NCI-H2081 (cell line): ENCODE data around the gene ZDHHC17.
"Not testable (repeated sequence)": the region's sequence is repeated elsewhere in the genome, so short reads cannot be mapped to it uniquely, and the experiment has no call there.

ENCODE experiments used
- DNase-seq, 2 experiments: peaks; one replicate each; lab custom pipeline; 2025; lab: John Stamatoyannopoulos, UW

Gene ZDHHC17

DNA sequence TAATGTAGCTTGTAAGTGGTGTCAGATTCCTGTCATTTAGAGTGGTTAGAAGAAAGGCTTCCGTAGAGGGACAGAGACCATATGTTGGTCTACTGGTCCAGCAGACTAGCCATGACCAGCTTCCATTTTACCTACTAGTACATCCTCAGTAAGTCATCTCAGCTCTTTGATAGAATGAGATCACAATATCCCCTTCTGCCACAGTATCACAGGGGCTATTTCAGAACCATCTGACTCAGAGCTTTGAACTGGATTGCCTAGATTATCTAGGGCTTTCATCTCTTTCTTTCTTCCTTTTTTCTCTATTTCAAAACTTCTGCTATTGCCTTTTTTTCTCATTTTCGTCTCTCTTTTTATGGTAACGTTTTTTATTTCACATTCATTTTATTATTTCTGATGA lies 4.7 kb downstream of the ZDHHC17 start:
- DNase-seq: no peak

DNA sequence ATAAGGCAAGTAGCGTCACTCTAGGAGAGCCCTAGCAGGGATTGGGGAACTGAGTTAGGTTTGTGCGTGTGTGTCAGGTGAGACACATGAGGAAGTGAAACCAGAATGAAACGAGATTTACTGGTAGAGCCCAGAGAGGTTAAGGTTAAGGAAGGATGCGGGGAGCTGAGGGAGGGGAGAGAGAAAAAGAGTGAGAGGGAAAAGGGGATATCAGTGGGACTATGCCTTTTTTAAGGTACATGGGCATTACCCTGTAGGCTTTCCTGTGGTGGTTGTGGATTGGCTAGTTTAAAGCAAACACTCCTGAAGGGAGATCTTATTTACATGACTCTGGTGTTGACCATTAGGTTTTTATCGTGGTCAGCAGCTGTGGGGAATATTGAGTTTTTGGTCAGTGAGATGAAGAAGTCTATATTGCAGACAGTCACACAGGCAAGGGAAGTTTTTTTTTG lies 13.9 kb downstream of the ZDHHC17 start:
- DNase-seq: no peak

- DNase-seq: no peak
These were observed 14.4 kb downstream of the ZDHHC17 start for GRCh38 chr12:76778364-76778763.

DNA sequence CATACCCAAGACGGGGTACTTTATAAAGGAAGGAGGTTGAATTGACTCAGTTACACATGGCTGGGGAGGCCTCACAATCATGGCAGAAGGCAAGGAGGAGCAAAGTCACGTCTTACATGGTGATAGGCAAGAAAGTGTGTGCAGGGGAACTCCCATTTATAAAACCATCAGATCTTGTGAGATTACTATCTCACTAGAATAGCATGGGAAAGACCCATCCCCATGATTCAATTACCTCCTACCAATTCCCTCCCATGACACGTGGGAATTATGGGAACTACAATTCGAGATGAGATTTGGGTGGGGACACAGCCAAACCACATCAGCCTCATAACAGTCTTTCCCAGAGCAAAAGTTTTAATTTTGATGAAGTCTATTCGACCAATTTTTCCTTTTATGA lies 15.4 kb downstream of the ZDHHC17 start:
- not testable (repeated sequence) for DNase-seq

- no peak for DNase-seq
These were observed 17.4 kb downstream of the ZDHHC17 start for GRCh38 chr12:76781321-76781720.

- no peak for DNase-seq
These were observed 18.6 kb downstream of the ZDHHC17 start for GRCh38 chr12:76782526-76782925.

- DNase-seq: no peak
These were observed 20.7 kb downstream of the ZDHHC17 start for GRCh38 chr12:76784600-76785051.

- DNase-seq: no peak
These were observed 21.5 kb downstream of the ZDHHC17 start for GRCh38 chr12:76785407-76785806.

GRCh38 chr12:76786986-76787385 lies 23.1 kb downstream of the ZDHHC17 start:
- no peak for DNase-seq

- no peak for DNase-seq
These were observed 23.8 kb downstream of the ZDHHC17 start for GRCh38 chr12:76787689-76788088.

GRCh38 chr12:76789335-76790050 lies 25.6 kb downstream of the ZDHHC17 start:
- no peak for DNase-seq

GRCh38 chr12:76790564-76791552 lies 26.9 kb downstream of the ZDHHC17 start:
- DNase-seq: peak; percentile 21 to 32

GRCh38 chr12:76792828-76793227 lies 28.9 kb downstream of the ZDHHC17 start:
- DNase-seq: no peak

- no peak for DNase-seq
These were observed 34.9 kb downstream of the ZDHHC17 start for GRCh38 chr12:76798864-76799263.

DNA sequence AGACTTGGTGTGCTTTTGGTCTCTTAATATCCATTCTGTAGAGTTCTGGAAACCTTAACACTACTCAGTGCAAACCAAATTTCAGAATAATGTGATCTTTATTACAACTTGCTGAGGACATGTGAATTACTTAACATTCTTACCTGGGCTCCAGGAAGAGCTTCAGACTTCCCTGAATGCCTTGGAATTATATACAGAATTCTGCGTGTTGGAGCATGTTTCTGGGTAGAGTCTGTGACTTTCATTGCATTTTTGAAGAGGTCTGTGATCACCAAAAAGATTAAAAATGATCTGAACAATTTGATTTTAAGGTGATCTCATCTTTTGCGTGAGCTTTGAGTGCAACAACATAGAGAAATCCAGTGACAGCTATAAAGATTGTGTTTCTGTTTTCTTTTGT lies 35.4 kb downstream of the ZDHHC17 start:
- no peak for DNase-seq

DNA sequence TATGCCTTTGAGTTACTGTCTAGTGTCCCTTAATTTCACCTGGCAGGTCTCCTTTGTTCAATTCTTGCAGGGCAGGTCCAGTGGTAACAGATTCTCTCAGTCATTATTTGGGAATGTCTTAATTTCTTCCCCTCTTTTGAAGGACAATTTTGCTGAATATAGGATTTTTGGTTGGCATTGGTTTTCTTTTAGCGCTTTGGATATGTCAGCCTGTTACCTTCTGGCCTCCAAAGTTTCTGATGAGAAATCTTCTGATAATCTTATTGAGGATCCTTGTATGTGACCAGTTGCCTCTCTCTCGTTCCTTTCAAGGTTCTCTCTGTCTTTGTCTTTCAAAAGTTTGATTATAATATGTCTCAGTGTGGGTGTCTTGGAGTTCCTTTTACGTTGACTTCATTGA lies 38.1 kb downstream of the ZDHHC17 start:
- no peak for DNase-seq

GRCh38 chr12:76804435-76804976 lies 40.6 kb downstream of the ZDHHC17 start:
- DNase-seq: no peak

GRCh38 chr12:76810671-76811419 lies 46.9 kb downstream of the ZDHHC17 start:
- DNase-seq: no peak

DNA sequence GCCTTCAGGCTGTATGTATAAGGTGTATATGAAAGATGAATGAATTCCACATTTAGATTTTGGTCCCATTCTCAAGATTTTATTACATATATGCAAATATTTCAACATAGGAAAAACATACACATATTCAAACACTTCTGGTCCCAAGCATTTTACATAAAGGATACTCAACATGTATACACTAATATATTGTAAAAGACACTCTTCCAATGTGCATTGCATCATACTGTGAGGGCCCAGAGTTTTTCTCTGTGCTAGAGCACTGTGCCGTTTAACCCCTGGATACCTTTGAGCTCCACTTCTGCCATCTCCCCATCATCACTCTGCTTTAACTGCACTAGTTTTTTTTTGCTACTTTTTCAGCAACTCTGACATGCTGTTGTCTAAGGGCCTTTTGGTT lies 48.1 kb downstream of the ZDHHC17 start:
- no peak for DNase-seq

DNA sequence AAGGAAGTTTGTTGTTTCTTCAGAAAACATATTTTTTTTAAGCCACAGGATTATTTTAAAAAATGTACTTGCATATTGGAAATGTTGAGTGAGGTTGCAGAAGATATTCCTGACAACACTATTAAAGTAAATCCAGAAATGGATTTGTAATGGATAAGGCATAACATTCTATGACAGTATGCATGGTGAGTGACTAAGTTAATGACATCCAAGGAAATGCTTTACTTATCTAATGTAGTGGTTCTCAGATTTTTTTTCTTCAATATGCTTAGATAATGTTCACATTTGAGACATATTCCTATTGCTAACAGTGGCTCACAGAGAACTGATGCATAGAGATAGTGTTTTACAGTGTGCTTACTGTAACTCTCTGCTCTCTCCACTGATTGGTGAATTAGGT lies 49.4 kb downstream of the ZDHHC17 start:
- DNase-seq: no peak

- DNase-seq: no peak
These were observed 50.1 kb downstream of the ZDHHC17 start for GRCh38 chr12:76813972-76814371.
